NB4 (cell line): ENCODE data around the gene PPP1R37.

ENCODE experiments used
- DNase-seq: peaks from one replicate; pipeline ENCODE4 v3.0.0; 2010; ENCODE audit warnings: low read depth
- H3K4me3 ChIP-seq: one replicate; pipeline ENCODE4 v1.5.1; 2011; ENCODE audit warnings: mild to moderate bottlenecking, low read depth, low read length, moderate library complexity
- CTCF ChIP-seq: IDR thresholded peaks from one replicate; pipeline ENCODE4 v1.5.1; 2012; ENCODE audit warnings: low read depth, low read length
- MAX ChIP-seq: IDR thresholded peaks from 2 replicates; pipeline ENCODE4 v1.6.1; 2011; ENCODE audit warnings: low read depth, low read length
- MYC ChIP-seq: IDR thresholded peaks from 2 replicates; pipeline ENCODE4 v1.6.1; 2011; ENCODE audit warnings: low read depth, low read length
- POLR2A ChIP-seq: IDR thresholded peaks from 2 replicates; pipeline ENCODE4 v1.6.1; 2011; ENCODE audit warnings: mild to moderate bottlenecking; ENCODE audit not compliant: insufficient read length; ENCODE audit errors: extremely low read depth

Gene PPP1R37

GRCh38 chr19:45061965-45062364 is 31.0 kb upstream of the PPP1R37 start:
- TF ChIP-seq POLR2A (no peak), MYC (no peak), MAX (no peak), CTCF (no peak)
- no peak overlapping the region for H3K4me3 ChIP-seq
- no peak for DNase-seq

- DNase-seq, result no peak
- no peak overlapping the region for H3K4me3 ChIP-seq
- TF ChIP-seq POLR2A, result no peak
- no peak for TF ChIP-seq MYC
- no peak for TF ChIP-seq CTCF
- TF ChIP-seq MAX, result no peak
These were observed 28.9 kb upstream of the PPP1R37 start for GRCh38 chr19:45063851-45064801.

GRCh38 chr19:45066921-45067661 is 25.9 kb upstream of the PPP1R37 start:
- TF ChIP-seq MYC, result no peak

GRCh38 chr19:45068041-45068440 is 24.9 kb upstream of the PPP1R37 start:
- no peak for TF ChIP-seq MAX
- no peak for TF ChIP-seq CTCF
- no peak for TF ChIP-seq MYC
- TF ChIP-seq POLR2A, result no peak
- DNase-seq, result no peak
- no peak overlapping the region for H3K4me3 ChIP-seq

More at GRCh38 chr19:45066921-45067661, 25.9 kb upstream of the PPP1R37 start:
- DNase-seq, result no peak
- H3K4me3 ChIP-seq, result no peak overlapping the region

- TF ChIP-seq MAX (no peak), POLR2A (no peak), MYC (no peak), CTCF (no peak)
- H3K4me3 ChIP-seq, result no peak overlapping the region
- DNase-seq, result no peak
These were observed 23.9 kb upstream of the PPP1R37 start for GRCh38 chr19:45069056-45069455.

GRCh38 chr19:45070214-45070613 is 22.8 kb upstream of the PPP1R37 start:
- no peak for TF ChIP-seq MAX
- TF ChIP-seq CTCF, result no peak
- H3K4me3 ChIP-seq, result no peak overlapping the region
- DNase-seq, result no peak
